SW480 (cell line): ENCODE results near the gene CELF6.
"Not testable (repeated sequence)": the region's sequence is repeated elsewhere in the genome, so short reads cannot be mapped to it uniquely, and the experiment has no call there.

Source experiments
- DNase-seq: peaks from one replicate; pipeline ENCODE4 v3.0.0-alpha.2; 2016; ENCODE audit warnings: low spot score

The CELF6 gene

GRCh38 chr15:72315706-72316370, 4.1 kb downstream of the CELF6 start:
- no peak for DNase-seq

- no peak for DNase-seq
Observed at GRCh38 chr15:72313881-72314280, 6.1 kb downstream of the CELF6 start.

GRCh38 chr15:72313448-72313840, 6.5 kb downstream of the CELF6 start:
- no peak for DNase-seq

GRCh38 chr15:72312605-72313447, 7.1 kb downstream of the CELF6 start:
- peak; percentile 73 for DNase-seq

GRCh38 chr15:72307026-72307425, 12.9 kb downstream of the CELF6 start:
- no peak for DNase-seq

- no peak for DNase-seq
Observed at GRCh38 chr15:72306211-72306785, 13.7 kb downstream of the CELF6 start.

- no peak for DNase-seq
Observed at GRCh38 chr15:72304596-72304995, 15.4 kb downstream of the CELF6 start.

- no peak for DNase-seq
Observed at GRCh38 chr15:72302955-72303354, 17.0 kb downstream of the CELF6 start.

GRCh38 chr15:72289597-72290325, 30.2 kb downstream of the CELF6 start:
- no peak for DNase-seq

GRCh38 chr15:72288796-72289596, 31.0 kb downstream of the CELF6 start:
- no peak for DNase-seq

- DNase-seq = peak; percentile 52
Observed at GRCh38 chr15:72285927-72286516, 33.9 kb downstream of the CELF6 start.

- DNase-seq = no peak
Observed at GRCh38 chr15:72285402-72285801, 34.6 kb downstream of the CELF6 start.

GRCh38 chr15:72284781-72285180, 35.2 kb downstream of the CELF6 start:
- no peak for DNase-seq

GRCh38 chr15:72281713-72282112, 38.2 kb downstream of the CELF6 start:
- no peak for DNase-seq

- DNase-seq = no peak
Observed at GRCh38 chr15:72280751-72281150, 39.2 kb downstream of the CELF6 start.

GRCh38 chr15:72278737-72279136, 41.2 kb downstream of the CELF6 start:
- no peak for DNase-seq

GRCh38 chr15:72276326-72276700, 43.6 kb downstream of the CELF6 start:
- DNase-seq = no peak

GRCh38 chr15:72275635-72276325, 44.2 kb downstream of the CELF6 start:
- not testable (repeated sequence) for DNase-seq

- DNase-seq = no peak
Observed at GRCh38 chr15:72272997-72273352, 47.0 kb downstream of the CELF6 start.

- DNase-seq = peak; percentile 98
Observed at GRCh38 chr15:72272213-72272996, 47.6 kb downstream of the CELF6 start, which contains the start of gene PARP6. Gene PARP6 (minus strand): TSS chr15:72272554. CDS start chr15:72267477, 5,077 bp downstream.
